GM19099 (cell line): ENCODE measurements around the gene C9orf78.
A peak's percentile ranks its signal among the peaks of the same experiment; 100 is the strongest.

Experiments
- POLR2A ChIP-seq: IDR thresholded peaks from 3 replicates; pipeline ENCODE4 v1.6.1; 2011; ENCODE audit warnings: low read depth; ENCODE audit not compliant: insufficient read length; ENCODE audit errors: extremely low read depth

C9orf78 gene

GRCh38 chr9:129814432-129815223 is 20.4 kb downstream of the C9orf78 start:
- no peak for TF ChIP-seq POLR2A

- no peak for TF ChIP-seq POLR2A
Observed at GRCh38 chr9:129813661-129814060, 21.4 kb downstream of the C9orf78 start.

- no peak for TF ChIP-seq POLR2A
Observed at GRCh38 chr9:129812385-129812784, 22.7 kb downstream of the C9orf78 start.

GRCh38 chr9:129811967-129812363 is 23.1 kb downstream of the C9orf78 start:
- no peak for TF ChIP-seq POLR2A

- no peak for TF ChIP-seq POLR2A
Observed at GRCh38 chr9:129810788-129811187, 24.3 kb downstream of the C9orf78 start.

GRCh38 chr9:129810116-129810515 is 25.0 kb downstream of the C9orf78 start:
- TF ChIP-seq POLR2A: no peak

GRCh38 chr9:129809346-129809745 is 25.7 kb downstream of the C9orf78 start:
- TF ChIP-seq POLR2A: no peak

- no peak for TF ChIP-seq POLR2A
Observed at GRCh38 chr9:129806061-129806460, 29.0 kb downstream of the C9orf78 start.

- TF ChIP-seq POLR2A: no peak
Observed at GRCh38 chr9:129803676-129804060, 31.4 kb downstream of the C9orf78 start.

- peak; percentile 79 for TF ChIP-seq POLR2A
Observed at GRCh38 chr9:129802833-129803675, 32.0 kb downstream of the C9orf78 start, which contains the start of gene TOR1B. Gene TOR1B (plus strand): TSS chr9:129803184. CDS start chr9:129803213, 29 bp downstream.

- no peak for TF ChIP-seq POLR2A
Observed at GRCh38 chr9:129801504-129801903, 33.6 kb downstream of the C9orf78 start.

GRCh38 chr9:129798973-129799372 is 36.1 kb downstream of the C9orf78 start:
- TF ChIP-seq POLR2A: no peak

GRCh38 chr9:129794549-129794948 is 40.5 kb downstream of the C9orf78 start:
- TF ChIP-seq POLR2A: no peak

- TF ChIP-seq POLR2A: no peak
Observed at GRCh38 chr9:129786481-129786880, 48.6 kb downstream of the C9orf78 start.

GRCh38 chr9:129785866-129786265 is 49.2 kb downstream of the C9orf78 start:
- no peak for TF ChIP-seq POLR2A
